ENCODE results near the gene PCCA.

PCCA gene

DNA sequence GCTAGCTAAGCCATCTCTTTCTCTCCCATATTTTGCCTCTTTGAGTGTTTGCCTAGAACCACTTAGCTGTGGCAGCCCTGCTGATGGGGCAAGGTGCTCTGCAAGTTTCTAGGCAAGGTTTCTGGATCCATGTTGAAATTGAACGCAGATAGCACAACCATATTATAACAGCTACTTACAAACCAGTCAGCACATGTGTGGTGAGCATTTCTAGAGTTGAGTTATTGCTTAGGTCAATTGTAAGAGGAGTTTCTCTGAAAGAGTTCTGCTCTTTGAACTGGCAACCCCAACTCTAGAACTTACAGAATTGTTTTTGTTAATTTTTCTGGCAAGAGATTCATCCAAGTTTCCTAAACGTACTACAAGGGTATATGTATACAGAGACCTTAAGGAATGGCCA is 396.4 kb downstream of the PCCA start:
- H3K27ac ChIP-seq (ENCODE audit: low read depth, low read length), result no peak overlapping the region
- H3K9me3 ChIP-seq (ENCODE audit: control insufficient read depth, insufficient read depth, low read depth, low read length), result no peaks in the 10 kb centered on the region
- H3K4me3 ChIP-seq (ENCODE audit: low read depth, low read length), result no peak overlapping the region
- peaks cover 41% of the 10 kb centered on the region for H3K4me1 ChIP-seq (ENCODE audit: control insufficient read depth, insufficient read depth, low read length)
- H3K27me3 ChIP-seq (ENCODE audit: control insufficient read depth, insufficient read depth, low read length), result no peaks in the 10 kb centered on the region
- H3K9ac ChIP-seq (ENCODE audit: low read length), result no peak overlapping the region
- no peaks in the 10 kb centered on the region for H3K36me3 ChIP-seq (ENCODE audit: control insufficient read depth, insufficient read depth, low read length)

DNA sequence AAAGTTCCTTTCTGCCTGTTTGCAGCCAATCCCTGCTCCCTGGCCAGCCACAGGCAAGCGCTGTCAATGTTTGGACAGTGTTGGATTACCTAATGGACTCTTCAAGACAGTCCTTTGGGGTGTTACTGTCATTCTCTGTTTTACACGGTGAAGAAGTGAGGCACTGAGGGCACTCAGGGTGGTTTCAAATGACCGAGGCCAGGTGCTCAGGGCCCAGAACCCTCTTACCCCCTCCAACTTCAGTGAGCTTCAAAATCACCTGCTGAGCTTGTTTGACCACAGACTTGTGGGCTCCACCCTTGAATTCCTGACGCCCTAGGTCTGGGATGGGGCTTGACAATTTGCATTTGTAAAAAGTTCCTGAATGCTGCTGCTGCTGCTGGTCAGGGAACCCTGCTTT is 401.8 kb downstream of the PCCA start:
- Histone ChIP-seq H3K4me3 (ENCODE audit: low read depth, low read length) (peak overlapping the region; percentile 21; the same call in 1 of the 2 replicates), H3K9ac (ENCODE audit: low read length) (no peak overlapping the region), H3K27ac (ENCODE audit: low read depth, low read length) (peak overlapping the region; percentile 75), H3K27me3 (ENCODE audit: control insufficient read depth, insufficient read depth, low read length) (no peaks in the 10 kb centered on the region), H3K36me3 (ENCODE audit: control insufficient read depth, insufficient read depth, low read length) (no peaks in the 10 kb centered on the region), H3K4me1 (ENCODE audit: control insufficient read depth, insufficient read depth, low read length) (peaks cover 32% of the 10 kb centered on the region), H3K9me3 (ENCODE audit: control insufficient read depth, insufficient read depth, low read depth, low read length) (no peaks in the 10 kb centered on the region)

DNA sequence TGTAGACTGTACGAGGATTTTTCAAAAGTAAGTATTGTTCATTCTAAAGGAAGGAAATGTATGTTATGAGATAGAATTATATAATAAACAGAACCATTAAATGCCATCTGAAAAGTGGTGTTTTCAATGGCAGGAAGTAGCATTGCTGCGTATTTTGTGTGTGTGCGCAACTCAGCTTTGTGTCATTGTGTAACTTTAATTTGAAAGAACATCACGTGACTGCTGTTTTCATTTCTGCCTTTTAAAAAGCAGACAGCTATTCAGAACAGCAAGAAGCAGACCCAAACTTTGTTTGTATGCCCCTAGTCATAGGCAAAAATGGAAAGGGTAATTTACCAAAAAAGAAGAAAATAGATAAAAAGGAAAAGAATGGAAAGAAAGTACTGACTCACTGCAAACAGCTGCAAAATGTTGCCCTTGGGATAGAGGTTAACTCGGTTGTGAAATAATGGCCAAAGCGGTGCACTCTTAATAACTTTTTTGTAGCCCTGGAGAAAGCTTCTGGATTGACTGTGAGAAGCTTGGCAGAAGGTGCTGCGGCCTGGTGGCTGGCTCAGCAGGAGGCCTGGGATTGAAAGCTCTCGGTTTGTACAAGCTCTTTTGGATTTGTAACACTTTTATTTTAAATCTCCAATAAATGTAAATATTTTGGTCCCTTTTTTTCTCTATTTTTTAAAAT is 402.4 kb downstream of the PCCA start:
- no peaks in the 10 kb centered on the region for H3K36me3 ChIP-seq (ENCODE audit: control insufficient read depth, insufficient read depth, low read length)
- no peaks in the 10 kb centered on the region for H3K27me3 ChIP-seq (ENCODE audit: control insufficient read depth, insufficient read depth, low read length)
- H3K9ac ChIP-seq (ENCODE audit: low read length), result peak overlapping the region; percentile 34
- H3K9me3 ChIP-seq (ENCODE audit: control insufficient read depth, insufficient read depth, low read depth, low read length), result no peaks in the 10 kb centered on the region
- peak overlapping the region; percentile 75 for H3K27ac ChIP-seq (ENCODE audit: low read depth, low read length)
- H3K4me3 ChIP-seq (ENCODE audit: low read depth, low read length), result peak overlapping the region; percentile 21; the same call in 1 of the 2 replicates
- H3K4me1 ChIP-seq (ENCODE audit: control insufficient read depth, insufficient read depth, low read length), result peaks cover 32% of the 10 kb centered on the region

- Histone ChIP-seq H3K4me1 (ENCODE audit: control insufficient read depth, insufficient read depth, low read length) (peaks cover 20% of the 10 kb centered on the region), H3K27ac (ENCODE audit: low read depth, low read length) (no peak overlapping the region), H3K9me3 (ENCODE audit: control insufficient read depth, insufficient read depth, low read depth, low read length) (no peaks in the 10 kb centered on the region), H3K36me3 (ENCODE audit: control insufficient read depth, insufficient read depth, low read length) (no peaks in the 10 kb centered on the region), H3K27me3 (ENCODE audit: control insufficient read depth, insufficient read depth, low read length) (no peaks in the 10 kb centered on the region), H3K9ac (ENCODE audit: low read length) (no peak overlapping the region), H3K4me3 (ENCODE audit: low read depth, low read length) (no peak overlapping the region)
These were observed 404.5 kb downstream of the PCCA start for GRCh38 chr13:100493418-100493817.

GRCh38 chr13:100495455-100495854 is 406.6 kb downstream of the PCCA start:
- Histone ChIP-seq H3K9ac (ENCODE audit: low read length) (no peak overlapping the region), H3K27ac (ENCODE audit: low read depth, low read length) (no peak overlapping the region), H3K4me3 (ENCODE audit: low read depth, low read length) (no peak overlapping the region), H3K36me3 (ENCODE audit: control insufficient read depth, insufficient read depth, low read length) (no peaks in the 10 kb centered on the region), H3K9me3 (ENCODE audit: control insufficient read depth, insufficient read depth, low read depth, low read length) (no peaks in the 10 kb centered on the region), H3K27me3 (ENCODE audit: control insufficient read depth, insufficient read depth, low read length) (no peaks in the 10 kb centered on the region), H3K4me1 (ENCODE audit: control insufficient read depth, insufficient read depth, low read length) (peaks cover 23% of the 10 kb centered on the region)

DNA sequence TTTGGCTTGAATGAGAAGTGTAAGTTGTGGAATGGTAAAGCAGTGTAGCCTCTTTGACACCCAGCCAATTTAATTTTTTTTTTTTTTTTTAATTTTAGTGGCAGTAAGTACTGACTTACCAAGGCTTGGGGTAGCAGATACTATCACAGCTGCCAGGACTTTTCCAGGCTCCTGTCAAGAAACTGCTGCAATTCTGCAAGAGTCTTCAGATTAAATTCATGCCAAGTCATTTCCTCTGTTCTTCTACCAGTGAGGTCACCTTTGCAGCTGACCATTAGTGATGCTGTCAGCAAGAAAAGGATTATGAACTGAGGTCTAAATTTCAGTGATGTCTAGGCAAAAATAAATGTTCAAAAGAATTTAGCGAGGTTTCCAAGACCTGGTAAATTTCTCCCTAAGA is 408.5 kb downstream of the PCCA start:
- H3K4me3 ChIP-seq (ENCODE audit: low read depth, low read length), result no peak overlapping the region
- H3K27me3 ChIP-seq (ENCODE audit: control insufficient read depth, insufficient read depth, low read length), result no peaks in the 10 kb centered on the region
- no peak overlapping the region for H3K27ac ChIP-seq (ENCODE audit: low read depth, low read length)
- no peaks in the 10 kb centered on the region for H3K36me3 ChIP-seq (ENCODE audit: control insufficient read depth, insufficient read depth, low read length)
- peaks cover 17% of the 10 kb centered on the region for H3K4me1 ChIP-seq (ENCODE audit: control insufficient read depth, insufficient read depth, low read length)
- no peaks in the 10 kb centered on the region for H3K9me3 ChIP-seq (ENCODE audit: control insufficient read depth, insufficient read depth, low read depth, low read length)
- H3K9ac ChIP-seq (ENCODE audit: low read length), result no peak overlapping the region

DNA sequence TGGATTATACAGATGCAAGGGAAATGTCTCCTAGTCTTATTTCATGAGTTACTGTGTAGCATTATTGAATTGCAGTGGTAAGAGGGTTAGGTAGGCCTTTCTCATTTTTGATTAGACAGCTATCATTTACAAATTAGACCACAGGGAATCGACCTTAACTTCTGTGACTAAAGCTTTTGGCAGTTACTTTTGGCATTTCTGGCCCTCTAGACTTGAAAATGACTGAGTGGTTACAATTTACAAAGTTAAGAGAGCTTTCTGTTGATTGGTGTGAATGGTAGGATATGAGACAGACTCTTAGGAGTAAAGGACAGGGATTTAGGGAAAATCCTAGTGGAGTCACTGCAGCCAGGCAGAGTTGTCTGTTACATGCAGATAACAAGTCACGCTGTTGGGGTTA is 413.6 kb downstream of the PCCA start:
- Histone ChIP-seq H3K9me3 (ENCODE audit: control insufficient read depth, insufficient read depth, low read depth, low read length) (no peaks in the 10 kb centered on the region), H3K4me3 (ENCODE audit: low read depth, low read length) (no peak overlapping the region), H3K9ac (ENCODE audit: low read length) (no peak overlapping the region), H3K27me3 (ENCODE audit: control insufficient read depth, insufficient read depth, low read length) (no peaks in the 10 kb centered on the region), H3K27ac (ENCODE audit: low read depth, low read length) (no peak overlapping the region), H3K36me3 (ENCODE audit: control insufficient read depth, insufficient read depth, low read length) (no peaks in the 10 kb centered on the region), H3K4me1 (ENCODE audit: control insufficient read depth, insufficient read depth, low read length) (peaks cover 22% of the 10 kb centered on the region)

DNA sequence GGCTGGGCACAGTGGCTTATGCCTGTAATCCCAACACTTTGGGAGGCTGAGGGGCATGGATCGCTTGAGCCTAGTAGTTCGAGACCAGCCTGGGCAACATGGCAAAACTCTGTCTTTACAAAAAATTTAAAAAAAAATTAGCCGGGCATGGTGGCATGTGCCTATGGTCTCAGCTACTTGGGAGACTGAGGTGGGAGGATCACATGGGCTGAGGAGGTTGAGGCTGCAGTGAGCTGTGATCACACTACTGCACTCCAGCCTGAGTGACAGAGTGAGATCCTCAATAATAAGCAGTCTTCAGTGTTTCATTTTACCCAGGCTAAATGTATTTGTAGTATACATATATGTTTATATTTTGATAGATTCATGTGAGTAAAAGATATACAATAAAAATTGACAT is 414.7 kb downstream of the PCCA start:
- Histone ChIP-seq H3K9ac (ENCODE audit: low read length) (no peak overlapping the region), H3K27me3 (ENCODE audit: control insufficient read depth, insufficient read depth, low read length) (no peaks in the 10 kb centered on the region), H3K4me3 (ENCODE audit: low read depth, low read length) (no peak overlapping the region), H3K36me3 (ENCODE audit: control insufficient read depth, insufficient read depth, low read length) (no peaks in the 10 kb centered on the region), H3K9me3 (ENCODE audit: control insufficient read depth, insufficient read depth, low read depth, low read length) (no peaks in the 10 kb centered on the region), H3K27ac (ENCODE audit: low read depth, low read length) (no peak overlapping the region), H3K4me1 (ENCODE audit: control insufficient read depth, insufficient read depth, low read length) (peaks cover 28% of the 10 kb centered on the region)

- H3K4me3 ChIP-seq (ENCODE audit: low read depth, low read length), result no peak overlapping the region
- no peaks in the 10 kb centered on the region; the same call in 1 of the 2 replicates for H3K27me3 ChIP-seq (ENCODE audit: control insufficient read depth, insufficient read depth, low read length)
- no peaks in the 10 kb centered on the region for H3K36me3 ChIP-seq (ENCODE audit: control insufficient read depth, insufficient read depth, low read length)
- H3K9me3 ChIP-seq (ENCODE audit: control insufficient read depth, insufficient read depth, low read depth, low read length), result no peaks in the 10 kb centered on the region
- no peak overlapping the region for H3K9ac ChIP-seq (ENCODE audit: low read length)
- no peak overlapping the region for H3K27ac ChIP-seq (ENCODE audit: low read depth, low read length)
- peaks cover 42% of the 10 kb centered on the region for H3K4me1 ChIP-seq (ENCODE audit: control insufficient read depth, insufficient read depth, low read length)
These were observed 417.3 kb downstream of the PCCA start for GRCh38 chr13:100506154-100506553.

DNA sequence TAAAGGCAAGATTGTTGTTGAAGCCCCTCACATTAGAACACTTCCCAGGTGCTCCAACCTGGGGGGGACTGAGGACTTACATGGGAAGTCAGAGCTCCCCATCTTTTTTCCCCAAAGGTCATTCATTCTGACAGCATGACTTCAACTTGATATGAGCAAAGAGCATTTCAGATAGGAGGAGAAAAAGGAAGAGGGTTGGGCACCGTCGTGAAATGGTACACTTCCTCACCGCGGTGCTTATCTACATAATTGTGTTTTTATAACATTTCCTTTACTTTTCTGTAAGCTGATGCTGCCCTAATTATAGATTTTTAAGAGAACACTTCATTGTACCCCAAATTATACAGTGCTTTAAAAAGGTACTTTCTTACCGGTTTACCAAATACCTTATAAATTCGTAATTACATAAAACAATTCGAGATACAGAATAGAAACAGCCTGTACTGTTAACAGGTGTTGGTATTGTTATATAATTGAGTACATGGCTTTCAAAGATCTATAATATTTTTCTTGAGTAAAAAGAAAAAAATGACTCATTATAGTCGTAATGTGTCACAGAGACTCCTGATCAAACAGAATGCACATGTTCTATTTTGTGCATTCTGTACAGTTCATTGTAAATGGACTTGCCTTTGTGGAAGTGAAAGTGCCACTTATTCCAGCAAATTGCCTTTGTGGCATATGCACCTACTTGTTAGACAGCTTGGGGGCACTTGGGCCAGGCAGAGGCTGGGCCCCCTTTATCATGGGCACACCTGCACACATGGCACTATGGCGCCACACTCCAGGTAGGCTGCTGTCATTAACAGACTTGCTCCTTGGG is 417.9 kb downstream of the PCCA start:
- no peak overlapping the region for H3K4me3 ChIP-seq (ENCODE audit: low read depth, low read length)
- no peaks in the 10 kb centered on the region for H3K9me3 ChIP-seq (ENCODE audit: control insufficient read depth, insufficient read depth, low read depth, low read length)
- no peak overlapping the region for H3K27ac ChIP-seq (ENCODE audit: low read depth, low read length)
- H3K9ac ChIP-seq (ENCODE audit: low read length), result no peak overlapping the region
- no peaks in the 10 kb centered on the region for H3K36me3 ChIP-seq (ENCODE audit: control insufficient read depth, insufficient read depth, low read length)
- H3K27me3 ChIP-seq (ENCODE audit: control insufficient read depth, insufficient read depth, low read length), result no peaks in the 10 kb centered on the region; the same call in 1 of the 2 replicates
- peaks cover 48% of the 10 kb centered on the region for H3K4me1 ChIP-seq (ENCODE audit: control insufficient read depth, insufficient read depth, low read length)

GRCh38 chr13:100508455-100508854 is 419.6 kb downstream of the PCCA start:
- peak overlapping the region; percentile 5 for H3K9ac ChIP-seq (ENCODE audit: low read length)
- H3K4me1 ChIP-seq (ENCODE audit: control insufficient read depth, insufficient read depth, low read length), result peaks cover 51% of the 10 kb centered on the region
- peak overlapping the region; percentile 92; the same call in 1 of the 2 replicates for H3K27ac ChIP-seq (ENCODE audit: low read depth, low read length)
- no peaks in the 10 kb centered on the region; the same call in 1 of the 2 replicates for H3K27me3 ChIP-seq (ENCODE audit: control insufficient read depth, insufficient read depth, low read length)
- H3K36me3 ChIP-seq (ENCODE audit: control insufficient read depth, insufficient read depth, low read length), result no peaks in the 10 kb centered on the region
- H3K4me3 ChIP-seq (ENCODE audit: low read depth, low read length), result no peak overlapping the region
- H3K9me3 ChIP-seq (ENCODE audit: control insufficient read depth, insufficient read depth, low read depth, low read length), result no peaks in the 10 kb centered on the region
